Ovary (tissue), 9 donors: ENCODE data around the gene LMAN2. TPM values are rescaled to one million over a fixed set of nuclear protein-coding genes. Genes with fewer than 3 reads are reported as not detected.

Experiments
- DNase-seq, 5 donors: peaks; one replicate each; pipeline ENCODE4 v3.0.0-alpha.2; 2019 to 2020
- H3K27ac ChIP-seq, 2 donors: fragments of 200-600 bp; one replicate each; pipeline versions ENCODE4 v1.5.1 to v1.8.0; 2019 to 2022
- H3K27me3 ChIP-seq: fragments of 200-600 bp; one replicate; pipeline ENCODE4 v1.8.0; 2022
- H3K36me3 ChIP-seq: fragments of 200-600 bp; sonication (generic); one replicate; pipeline ENCODE4 v1.5.1; 2019
- H3K4me1 ChIP-seq: one replicate; pipeline ENCODE4 v1.8.1; 2013; ENCODE audit warnings: mild to moderate bottlenecking, moderate library complexity; ENCODE audit not compliant: insufficient read depth
- H3K4me3 ChIP-seq: fragments of 200-600 bp; sonication (generic); one replicate; pipeline ENCODE4 v1.5.1; 2017
- H3K9me3 ChIP-seq, 2 donors: fragments of 200-600 bp in 1 of 2; sonication (generic) in 1 of 2; one replicate each; pipeline versions ENCODE4 v1.5.1 to v1.8.1; 2013 to 2019; ENCODE audit warnings: mild to moderate bottlenecking in 1 of 2, moderate library complexity in 1 of 2
- EP300 ChIP-seq: sonication (generic); formaldehyde crosslinking; IDR thresholded peaks from one replicate; pipeline ENCODE4 v1.6.1; 2017; ENCODE audit warnings: antibody characterized with exemption
- POLR2A ChIP-seq: fragments of 450-650 bp; IDR thresholded peaks from one replicate; pipeline ENCODE4 v1.6.1; 2017; ENCODE audit warnings: antibody characterized with exemption, mild to moderate bottlenecking, moderate library complexity
- WGBS, 3 donors: extraction: QIAGEN DNeasy Blood & Tissue Kit in 1 of 3; methylation state at CpG; one replicate each; pipeline versions ENCODE4 v1.1.5 to v1.1.7; 2013 to 2017; 5-methylcytosine and 5-hydroxymethylcytosine counted together
- intact Hi-C, 4 donors: fragments of 100-400 bp; cut with DNase I; formaldehyde crosslinking; loops; one replicate each; pipeline versions ENCODE4 v1.11.0 to v1.15.1; 2022 to 2023
- polyA plus RNA-seq, 2 donors: library from polyadenylated mRNA; stranded (reverse); fragments of 200-250 nt in 1 of 2; fragments of 350-450 nt in 1 of 2; fragmentation: Illumina TruSeq in 1 of 2; extraction: RNeasy Lipid Tissue Mini Kit (QIAGEN cat#74804) in 1 of 2; gene quantifications; one replicate each; pipeline ENCODE4 v1.2.3, GENCODE V29; 2013 to 2014
- total RNA-seq, 7 donors: library from RNA; depleted of rRNA in 2 of 7; stranded (reverse); fragments of >200 nt in 2 of 7; fragmentation: NEBNext Ultra II Directional in 3 of 7; extraction: Animal tissue kit (Norgen Biotek cat#: 25700) in 3 of 7; gene quantifications; one replicate each; pipeline versions ENCODE4 v1.1.0 to v1.2.4, GENCODE V29; 2016 to 2023
- TF ChIP-seq, protein P1 (sequence below), 3 donors: fragments of 450-650 bp in 2 of 3; fragments of 200-600 bp in 1 of 3; IDR thresholded peaks; one replicate each; pipeline versions ENCODE4 v1.5.1 to v1.8.0; 2016 to 2022; ENCODE audit warnings: antibody characterized with exemption in 3 of 3, mild to moderate bottlenecking in 1 of 3
- donor health status: DM: no; HTN: no; CAD: no; lungs with moderate emphysema.
- donor health status: DM: no; HTN: no; CAD: no.
- donor health status: Bipolar disorder and iron deficiency.
- donor health status: DM: yes; HTN: yes; CAD: no.
- donor health status: DM: no; HTN: no; CAD: no.
- donor health status: DM: yes; HTN: yes; CAD: no.

The LMAN2 gene
- total and polyA plus RNA-seq, 9 donors = 63.5 to 154 (median 93.5) TPM

DNA sequence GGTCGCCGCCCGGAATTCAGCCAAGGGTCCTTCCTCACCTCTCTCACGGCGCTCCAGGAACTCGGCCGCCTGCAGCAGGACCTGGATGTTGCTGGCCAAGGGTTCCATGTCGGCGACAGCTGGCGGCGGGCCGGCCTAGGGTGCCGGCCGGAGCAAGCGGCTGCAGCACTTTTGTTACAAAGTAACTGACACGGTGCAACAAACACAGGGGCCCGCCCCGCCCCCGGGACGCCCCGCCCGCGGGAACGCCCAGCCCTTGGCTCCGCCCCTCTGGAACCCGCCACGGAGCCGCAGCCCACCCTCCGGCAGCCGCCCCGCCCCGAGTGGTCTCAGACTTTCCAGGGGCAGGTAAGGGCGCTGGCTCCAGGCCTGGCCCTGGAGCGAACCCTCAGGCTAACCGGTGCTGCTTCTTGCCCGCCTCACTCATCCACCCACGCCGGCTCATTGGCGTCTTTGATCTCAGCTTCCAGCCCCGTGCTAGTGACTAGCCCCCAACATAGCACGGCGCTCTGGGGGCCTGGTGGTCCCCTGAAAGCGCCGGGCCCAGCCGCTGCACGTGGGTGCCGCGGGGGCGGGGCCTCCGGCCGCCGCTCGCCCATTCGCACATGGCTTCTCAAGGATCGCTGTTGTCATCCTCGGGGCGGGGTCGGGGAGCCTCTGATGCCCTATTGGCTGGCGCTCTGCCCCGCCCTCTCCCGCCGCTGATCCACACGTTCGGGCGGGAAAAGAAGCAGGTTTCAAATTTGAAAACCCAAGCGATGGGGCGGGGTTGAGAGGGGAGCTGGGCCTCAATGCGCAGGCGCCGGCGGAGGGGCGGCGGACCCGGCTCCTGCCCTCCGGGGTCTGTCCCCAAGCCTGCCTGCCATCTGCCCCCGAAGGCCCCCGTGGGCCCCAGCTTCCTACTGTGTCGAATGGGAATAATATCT lies 39.5 kb downstream of the LMAN2 start, which contains the start of gene MXD3:
MXD3 (minus strand) TSS at position 176 of the 926 bp plus-strand sequence; CDS start at position 108, 68 bp downstream.
- TF ChIP-seq EP300 (no peak), POLR2A (no peak)
- TF ChIP-seq, protein P1, sequence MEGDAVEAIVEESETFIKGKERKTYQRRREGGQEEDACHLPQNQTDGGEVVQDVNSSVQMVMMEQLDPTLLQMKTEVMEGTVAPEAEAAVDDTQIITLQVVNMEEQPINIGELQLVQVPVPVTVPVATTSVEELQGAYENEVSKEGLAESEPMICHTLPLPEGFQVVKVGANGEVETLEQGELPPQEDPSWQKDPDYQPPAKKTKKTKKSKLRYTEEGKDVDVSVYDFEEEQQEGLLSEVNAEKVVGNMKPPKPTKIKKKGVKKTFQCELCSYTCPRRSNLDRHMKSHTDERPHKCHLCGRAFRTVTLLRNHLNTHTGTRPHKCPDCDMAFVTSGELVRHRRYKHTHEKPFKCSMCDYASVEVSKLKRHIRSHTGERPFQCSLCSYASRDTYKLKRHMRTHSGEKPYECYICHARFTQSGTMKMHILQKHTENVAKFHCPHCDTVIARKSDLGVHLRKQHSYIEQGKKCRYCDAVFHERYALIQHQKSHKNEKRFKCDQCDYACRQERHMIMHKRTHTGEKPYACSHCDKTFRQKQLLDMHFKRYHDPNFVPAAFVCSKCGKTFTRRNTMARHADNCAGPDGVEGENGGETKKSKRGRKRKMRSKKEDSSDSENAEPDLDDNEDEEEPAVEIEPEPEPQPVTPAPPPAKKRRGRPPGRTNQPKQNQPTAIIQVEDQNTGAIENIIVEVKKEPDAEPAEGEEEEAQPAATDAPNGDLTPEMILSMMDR (IDR thresholded peaks at IDR 0.05) = no peak
- intact Hi-C loops = loop anchor here in 3 of 4 donors (10.0 kb wide), 2 partner anchors 143 to 193 kb away; partner anchors contain the start of gene DOK3 (in 1 of the 3)
- DNase-seq = peak; percentile 95 to 98 (median 97)
- H3K9me3 ChIP-seq = no peaks in the 10 kb centered on the region
- 1% methylated on average over 71 to 78 of the region's 78 CpGs for WGBS, 3 donors
- peaks cover 3% of the 10 kb centered on the region for H3K4me1 ChIP-seq
- H3K27me3 ChIP-seq = no peaks in the 10 kb centered on the region
- H3K36me3 ChIP-seq = no peaks in the 10 kb centered on the region
- H3K4me3 ChIP-seq = peak within 1 kb of the TSS; percentile 52
- no peak within 1 kb of the TSS for H3K27ac ChIP-seq

DNA sequence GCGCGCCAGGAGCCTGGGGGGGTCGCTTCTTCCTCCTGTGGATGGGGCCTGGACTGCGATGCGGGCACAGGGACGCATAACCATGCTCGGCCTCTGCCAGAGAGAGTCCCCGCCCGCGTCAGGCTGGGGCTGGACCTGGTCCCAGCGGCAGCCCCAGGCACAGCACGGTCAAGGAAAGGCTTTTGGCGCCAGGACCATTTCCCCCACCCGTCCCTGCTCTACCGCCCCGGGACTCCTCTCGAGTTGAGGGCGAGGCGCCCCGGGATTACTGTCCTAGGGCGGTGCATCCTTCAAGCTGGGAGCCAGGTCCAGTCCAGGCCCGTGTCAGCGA lies 40.1 kb downstream of the LMAN2 start:
- TF ChIP-seq POLR2A (no peak), EP300 (no peak)
- TF ChIP-seq, protein P1 (IDR thresholded peaks at IDR 0.05) = no peak
- H3K27ac ChIP-seq = no peak overlapping the region
- H3K4me1 ChIP-seq = peaks cover 3% of the 10 kb centered on the region
- 0 to 1% (median 0%) methylated on average over 2 to 23 of the region's 23 CpGs for WGBS, 3 donors
- intact Hi-C loops = loop anchor here in 3 of 4 donors (10.0 kb wide), 2 partner anchors 143 to 193 kb away; partner anchors contain the start of gene DOK3 (in 1 of the 3)
- peak overlapping the region; percentile 52 for H3K4me3 ChIP-seq
- no peaks in the 10 kb centered on the region for H3K36me3 ChIP-seq
- DNase-seq = peak in 4 of 5 donors; percentile 45 to 74 (median 66)
- no peaks in the 10 kb centered on the region for H3K9me3 ChIP-seq
- no peaks in the 10 kb centered on the region for H3K27me3 ChIP-seq

- no peak overlapping the region for H3K4me3 ChIP-seq
- no peak overlapping the region for H3K27ac ChIP-seq
- intact Hi-C loops = loop anchor here in 3 of 4 donors (10.0 kb wide), 2 partner anchors 144 to 194 kb away; partner anchors contain the start of gene DOK3 (in 1 of the 3)
- no peaks in the 10 kb centered on the region for H3K27me3 ChIP-seq
- TF ChIP-seq, protein P1 (IDR thresholded peaks at IDR 0.05) = no peak
- TF ChIP-seq POLR2A = no peak
- TF ChIP-seq EP300 = no peak
- 17 to 21% (median 18%) methylated on average over 16 to 20 of the region's 20 CpGs for WGBS, 3 donors
- no peaks in the 10 kb centered on the region for H3K9me3 ChIP-seq
- DNase-seq = no peak
- H3K36me3 ChIP-seq = no peaks in the 10 kb centered on the region
- H3K4me1 ChIP-seq = peaks cover 3% of the 10 kb centered on the region
These were observed 40.6 kb downstream of the LMAN2 start for GRCh38 chr5:177310757-177311391.

- WGBS, 3 donors = 87 to 90% (median 89%) methylated on average over 13 of the region's 13 CpGs
- Histone ChIP-seq H3K4me3 (no peak overlapping the region), H3K9me3 (no peaks in the 10 kb centered on the region), H3K27ac (no peak overlapping the region), H3K4me1 (peaks cover 3% of the 10 kb centered on the region), H3K36me3 (no peaks in the 10 kb centered on the region), H3K27me3 (no peaks in the 10 kb centered on the region)
- intact Hi-C loops = loop anchor here in 3 of 4 donors (10.0 kb wide), 2 partner anchors 144 to 194 kb away; partner anchors contain the start of gene DOK3 (in 1 of the 3)
- DNase-seq = no peak
- TF ChIP-seq, protein P1 (IDR thresholded peaks at IDR 0.05) = no peak
- no peak for TF ChIP-seq POLR2A
- TF ChIP-seq EP300 = no peak
These were observed 41.1 kb downstream of the LMAN2 start for GRCh38 chr5:177310332-177310731.
